ENCODE results near the gene POMT2. TPM values are rescaled to one million over a fixed set of nuclear protein-coding genes. Genes with fewer than 3 reads are reported as not detected.

Gene POMT2
- total RNA-seq, 4 donors from 2014 or later, result 12.0 to 77.4 (median 24.9) TPM

- H3K9me3 ChIP-seq, result no peaks in the 10 kb centered on the region
- no peaks in the 10 kb centered on the region for H3K4me1 ChIP-seq
- WGBS, 2 donors (ENCODE audit: low coverage in 1 of 2), result 96 to 97% methylated on average over 4 of the region's 4 CpGs
- no peak overlapping the region for H3K4me3 ChIP-seq
- no peak for DNase-seq
- no peaks in the 10 kb centered on the region for H3K36me3 ChIP-seq
- H3K27me3 ChIP-seq, result no peaks in the 10 kb centered on the region
- H3K27ac ChIP-seq, result no peak overlapping the region
- TF ChIP-seq POLR2AphosphoS5 (IDR thresholded peaks at IDR 0.05) (no peak), POLR2A (IDR thresholded peaks at IDR 0.05) (no peak), EP300 (IDR thresholded peaks at IDR 0.05; ENCODE audit: low read depth) (no peak), CTCF (IDR thresholded peaks at IDR 0.05) (no peak)
- in situ Hi-C loops (cut with MboI; ENCODE audit: low pct_ligation_motif_present in 1 of 4, low pct_unique_long_range_greater_than_20kb in 1 of 4, low sequenced_read_pairs in 3 of 4) (no loop called here), intact Hi-C loops (cut with DNase I; ENCODE audit: low total_unique reads) (no loop called here)
These were observed 36.2 kb upstream of the POMT2 start for GRCh38 chr14:77356899-77357298.

GRCh38 chr14:77355811-77356210, 35.1 kb upstream of the POMT2 start:
- no peak for DNase-seq
- TF ChIP-seq POLR2A (IDR thresholded peaks at IDR 0.05) (no peak), POLR2AphosphoS5 (IDR thresholded peaks at IDR 0.05) (no peak), EP300 (IDR thresholded peaks at IDR 0.05; ENCODE audit: low read depth) (no peak), CTCF (IDR thresholded peaks at IDR 0.05) (no peak)
- Histone ChIP-seq H3K4me1 (no peaks in the 10 kb centered on the region), H3K4me3 (no peak overlapping the region), H3K36me3 (peaks cover 0 to 2% (median 0%) of the 10 kb centered on the region in 4 donors), H3K27ac (no peak overlapping the region), H3K27me3 (no peaks in the 10 kb centered on the region), H3K9me3 (no peaks in the 10 kb centered on the region)
- intact Hi-C loops (cut with DNase I; ENCODE audit: low total_unique reads) (no loop called here), in situ Hi-C loops (cut with MboI; ENCODE audit: low pct_ligation_motif_present in 1 of 4, low pct_unique_long_range_greater_than_20kb in 1 of 4, low sequenced_read_pairs in 3 of 4) (no loop called here)
- WGBS, 2 donors (ENCODE audit: low coverage in 1 of 2), result 98 to 100% methylated on average over 4 of the region's 4 CpGs

GRCh38 chr14:77353469-77354141, 32.9 kb upstream of the POMT2 start:
- Histone ChIP-seq H3K4me3 (no peak overlapping the region), H3K27me3 (no peaks in the 10 kb centered on the region), H3K27ac (no peak overlapping the region), H3K9me3 (no peaks in the 10 kb centered on the region), H3K4me1 (no peaks in the 10 kb centered on the region), H3K36me3 (peaks cover 0 to 6% (median 0%) of the 10 kb centered on the region in 4 donors)
- intact Hi-C loops (cut with DNase I; ENCODE audit: low total_unique reads), result no loop called here
- 86 to 92% methylated on average over 4 to 5 of the region's 5 CpGs for WGBS, 2 donors (ENCODE audit: low coverage in 1 of 2)
- in situ Hi-C loops (cut with MboI; ENCODE audit: low pct_ligation_motif_present in 1 of 4, low pct_unique_long_range_greater_than_20kb in 1 of 4, low sequenced_read_pairs in 3 of 4), result no loop called here
- no peak for DNase-seq
- TF ChIP-seq POLR2AphosphoS5 (IDR thresholded peaks at IDR 0.05), result no peak
- TF ChIP-seq CTCF (IDR thresholded peaks at IDR 0.05), result no peak
- no peak for TF ChIP-seq POLR2A (IDR thresholded peaks at IDR 0.05)
- TF ChIP-seq EP300 (IDR thresholded peaks at IDR 0.05; ENCODE audit: low read depth), result no peak

GRCh38 chr14:77347751-77348150, 27.1 kb upstream of the POMT2 start:
- TF ChIP-seq CTCF (IDR thresholded peaks at IDR 0.05), result no peak
- intact Hi-C loops (cut with DNase I; ENCODE audit: low total_unique reads), result no loop called here
- WGBS, 2 donors (ENCODE audit: low coverage in 1 of 2), result 60 to 78% methylated on average over 2 to 3 of the region's 3 CpGs

More at GRCh38 chr14:77347751-77348150, 27.1 kb upstream of the POMT2 start:
- no peaks in the 10 kb centered on the region for H3K4me1 ChIP-seq
- in situ Hi-C loops (cut with MboI; ENCODE audit: low pct_ligation_motif_present in 1 of 4, low pct_unique_long_range_greater_than_20kb in 1 of 4, low sequenced_read_pairs in 3 of 4), result no loop called here
- H3K9me3 ChIP-seq, result no peaks in the 10 kb centered on the region
- H3K27ac ChIP-seq, result no peak overlapping the region
- peaks cover 0 to 10% (median 0%) of the 10 kb centered on the region in 4 donors for H3K36me3 ChIP-seq
- DNase-seq, result no peak
- H3K4me3 ChIP-seq, result no peak overlapping the region
- H3K27me3 ChIP-seq, result no peaks in the 10 kb centered on the region
